ENCODE measurements around the gene CAMTA1. TPM values are rescaled to one million over a fixed set of nuclear protein-coding genes. Genes with fewer than 3 reads are reported as not detected.

CAMTA1 gene
- total RNA-seq, 1 donor from 2014 or later: 109 TPM

- H3K27me3 Mint-ChIP-seq (ENCODE audit: low read depth): no peaks in the 10 kb centered on the region
- no peaks in the 10 kb centered on the region for H3K36me3 Mint-ChIP-seq (ENCODE audit: low read depth)
- peak overlapping the region; percentile 0 for H3K27ac Mint-ChIP-seq (ENCODE audit: unreplicated experiment)
- no peaks in the 10 kb centered on the region for H3K9me3 Mint-ChIP-seq
- TF ChIP-seq CTCF (conservative IDR thresholded peaks at IDR 0.05): no peak
- H3K4me3 Mint-ChIP-seq: no peak overlapping the region
- H3K4me1 Mint-ChIP-seq: peaks cover 28% of the 10 kb centered on the region
- DNase-seq (ENCODE audit: low read depth, low spot score): no peak
Observed at GRCh38 chr1:7257225-7257624, 472.0 kb downstream of the CAMTA1 start.

DNA sequence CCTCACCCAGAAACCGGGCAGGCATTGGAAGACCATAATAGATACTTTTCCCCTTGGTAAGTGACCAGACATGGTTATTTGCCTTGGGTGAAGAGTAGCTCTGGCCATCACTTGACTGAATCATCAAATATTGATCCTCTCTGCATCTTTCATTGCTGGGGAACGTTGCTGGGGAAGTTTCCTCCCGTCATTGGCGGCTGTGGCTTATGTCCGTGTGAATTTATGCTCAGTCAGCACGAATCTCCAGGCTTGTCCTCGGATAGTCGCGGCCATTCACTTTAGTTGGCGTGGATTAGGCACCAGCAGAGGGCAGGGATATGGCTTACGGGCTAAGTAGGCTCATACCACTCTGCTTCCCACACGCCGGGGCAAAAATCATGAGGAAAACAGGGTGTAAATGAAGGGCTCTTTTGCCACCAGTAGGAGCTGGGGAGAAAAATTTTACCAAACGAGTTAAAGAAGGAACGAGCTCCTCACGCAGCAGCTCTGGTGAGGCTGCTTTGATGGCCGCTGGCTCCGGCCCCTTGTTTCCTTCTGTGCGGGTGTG, 473.4 kb downstream of the CAMTA1 start:
- TF ChIP-seq CTCF (conservative IDR thresholded peaks at IDR 0.05): no peak
- Mint-ChIP-seq H3K36me3 (ENCODE audit: low read depth) (no peaks in the 10 kb centered on the region), H3K4me1 (peaks cover 14% of the 10 kb centered on the region), H3K27ac (ENCODE audit: unreplicated experiment) (no peak overlapping the region), H3K4me3 (no peak overlapping the region), H3K9me3 (no peaks in the 10 kb centered on the region), H3K27me3 (ENCODE audit: low read depth) (no peaks in the 10 kb centered on the region)
- DNase-seq (ENCODE audit: low read depth, low spot score): no peak

GRCh38 chr1:7259955-7260354, 474.7 kb downstream of the CAMTA1 start:
- no peak for TF ChIP-seq CTCF (conservative IDR thresholded peaks at IDR 0.05)
- Mint-ChIP-seq H3K36me3 (ENCODE audit: low read depth) (no peaks in the 10 kb centered on the region), H3K4me1 (peaks cover 10% of the 10 kb centered on the region), H3K27me3 (ENCODE audit: low read depth) (no peaks in the 10 kb centered on the region), H3K27ac (ENCODE audit: unreplicated experiment) (no peak overlapping the region), H3K4me3 (no peak overlapping the region), H3K9me3 (no peaks in the 10 kb centered on the region)
- no peak for DNase-seq (ENCODE audit: low read depth, low spot score)

- no peak for DNase-seq (ENCODE audit: low read depth, low spot score)
- Mint-ChIP-seq H3K27me3 (ENCODE audit: low read depth) (no peaks in the 10 kb centered on the region), H3K4me1 (peaks cover 13% of the 10 kb centered on the region), H3K9me3 (no peaks in the 10 kb centered on the region), H3K36me3 (ENCODE audit: low read depth) (no peaks in the 10 kb centered on the region), H3K27ac (ENCODE audit: unreplicated experiment) (no peak overlapping the region), H3K4me3 (no peak overlapping the region)
- no peak for TF ChIP-seq CTCF (conservative IDR thresholded peaks at IDR 0.05)
Observed at GRCh38 chr1:7261490-7261889, 476.2 kb downstream of the CAMTA1 start.

- Mint-ChIP-seq H3K4me3 (no peak overlapping the region), H3K27me3 (ENCODE audit: low read depth) (no peaks in the 10 kb centered on the region), H3K9me3 (no peaks in the 10 kb centered on the region), H3K36me3 (ENCODE audit: low read depth) (no peaks in the 10 kb centered on the region), H3K4me1 (peaks cover 3% of the 10 kb centered on the region), H3K27ac (ENCODE audit: unreplicated experiment) (no peak overlapping the region)
- no peak for DNase-seq (ENCODE audit: low read depth, low spot score)
- no peak for TF ChIP-seq CTCF (conservative IDR thresholded peaks at IDR 0.05)
Observed at GRCh38 chr1:7262611-7263010, 477.4 kb downstream of the CAMTA1 start.

Data from neural crest cell (in vitro differentiated cells).